T-helper 1 cell (primary cell): ENCODE results near the gene EMC9.
"Not testable (repeated sequence)": the region's sequence is repeated elsewhere in the genome, so short reads cannot be mapped to it uniquely, and the experiment has no call there.

ENCODE experiments used
- DNase-seq, 5 donors: peaks; one replicate each; pipeline ENCODE4 v3.0.0-alpha.2; 2012 to 2020

Gene EMC9

DNA sequence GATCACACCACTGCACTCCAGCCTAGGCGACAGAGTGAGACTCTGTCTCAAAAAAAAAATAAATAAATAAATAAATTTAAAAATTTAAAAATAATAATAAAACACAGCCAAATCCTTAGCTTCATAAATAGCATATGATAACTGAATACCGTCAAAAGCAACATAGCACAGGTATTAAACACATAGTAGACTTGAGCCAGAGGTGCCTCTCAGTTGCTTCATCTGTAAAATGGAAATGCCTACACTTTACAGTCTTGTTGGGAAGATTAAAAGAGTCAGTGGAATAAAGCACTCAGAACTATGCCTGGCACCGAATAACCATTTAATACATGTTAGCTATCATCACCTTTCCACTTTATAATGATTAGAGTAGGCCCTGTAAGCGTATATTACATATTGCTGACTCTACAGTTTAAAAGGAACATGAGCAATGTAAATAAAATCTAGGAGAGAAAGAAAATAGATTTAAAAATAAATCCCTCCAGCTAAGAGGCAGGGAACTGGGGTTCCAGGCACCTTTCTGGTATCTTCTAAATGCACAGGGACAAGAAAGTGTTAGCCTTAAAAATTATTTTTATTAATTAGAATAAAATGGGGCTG lies 34.6 kb downstream of the EMC9 start:
- DNase-seq = no peak

DNA sequence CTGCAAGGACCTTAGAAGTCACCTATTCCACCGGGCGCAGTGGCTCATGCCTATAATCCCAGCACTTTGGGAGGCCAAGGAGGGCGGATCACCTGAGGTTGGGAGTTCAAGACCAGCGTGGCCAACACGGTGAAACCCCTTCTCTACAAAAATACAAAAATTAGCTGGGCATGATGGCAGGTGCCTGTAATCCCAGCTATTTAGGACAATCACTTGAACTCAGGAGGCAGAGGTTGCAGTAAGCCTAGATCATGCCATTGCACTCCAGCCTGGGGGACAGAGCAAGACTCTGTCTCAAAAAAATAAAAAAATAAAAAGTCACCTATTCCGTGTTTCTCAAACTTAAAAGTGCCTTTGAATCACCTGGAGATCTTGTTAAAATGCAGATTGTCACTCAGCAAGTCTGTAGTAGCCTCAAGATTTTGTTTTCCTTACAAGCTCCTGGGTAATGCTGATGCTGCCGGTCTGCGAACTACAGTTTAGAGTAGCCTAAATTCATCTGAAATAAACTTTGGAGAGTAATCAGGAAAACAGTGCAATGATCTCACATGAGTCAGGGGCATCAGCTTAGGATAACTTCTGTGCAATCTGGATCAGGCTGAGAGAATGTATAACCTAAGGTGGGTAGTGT lies 35.7 kb downstream of the EMC9 start:
- not testable (repeated sequence) for DNase-seq

DNA sequence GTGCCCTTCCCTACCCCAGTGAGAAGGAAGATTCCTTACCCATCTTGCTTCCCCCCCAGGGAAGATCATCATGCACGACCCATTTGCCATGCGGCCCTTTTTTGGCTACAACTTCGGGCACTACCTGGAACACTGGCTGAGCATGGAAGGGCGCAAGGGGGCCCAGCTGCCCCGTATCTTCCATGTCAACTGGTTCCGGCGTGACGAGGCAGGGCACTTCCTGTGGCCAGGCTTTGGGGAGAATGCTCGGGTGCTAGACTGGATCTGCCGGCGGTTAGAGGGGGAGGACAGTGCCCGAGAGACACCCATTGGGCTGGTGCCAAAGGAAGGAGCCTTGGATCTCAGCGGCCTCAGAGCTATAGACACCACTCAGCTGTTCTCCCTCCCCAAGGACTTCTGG lies 37.9 kb downstream of the EMC9 start:
- no peak for DNase-seq

DNA sequence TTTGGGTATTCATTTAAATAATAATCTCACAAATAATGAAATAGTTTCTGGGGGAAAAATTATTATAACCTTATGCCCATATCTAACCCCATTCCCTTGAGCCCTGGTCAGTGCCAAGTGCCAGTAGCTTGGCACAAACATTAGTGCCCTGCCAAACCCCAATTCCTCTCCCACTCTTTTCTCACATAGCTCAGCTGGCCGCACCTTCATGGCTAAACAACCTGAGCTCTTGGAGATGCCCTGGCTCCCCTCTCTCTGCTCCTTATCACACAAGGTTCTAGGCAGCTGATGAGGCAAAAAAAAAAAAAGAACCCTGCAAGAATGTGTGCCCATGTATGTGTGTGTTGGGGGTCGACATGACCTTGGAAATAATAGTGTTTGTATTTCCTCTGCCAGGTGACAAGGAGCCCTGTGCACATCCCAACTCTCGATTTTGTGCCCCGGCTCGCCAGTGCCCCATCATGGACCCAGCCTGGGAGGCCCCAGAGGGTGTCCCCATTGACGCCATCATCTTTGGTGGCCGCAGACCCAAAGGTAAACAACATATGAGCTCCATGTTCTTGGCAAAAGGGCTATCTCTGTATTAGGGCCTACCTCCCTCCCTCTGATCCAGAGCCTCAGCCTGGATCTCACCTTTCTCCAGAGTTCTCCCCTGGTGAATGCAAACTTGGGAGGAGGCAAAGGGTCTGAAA lies 38.9 kb downstream of the EMC9 start:
- no peak for DNase-seq

DNA sequence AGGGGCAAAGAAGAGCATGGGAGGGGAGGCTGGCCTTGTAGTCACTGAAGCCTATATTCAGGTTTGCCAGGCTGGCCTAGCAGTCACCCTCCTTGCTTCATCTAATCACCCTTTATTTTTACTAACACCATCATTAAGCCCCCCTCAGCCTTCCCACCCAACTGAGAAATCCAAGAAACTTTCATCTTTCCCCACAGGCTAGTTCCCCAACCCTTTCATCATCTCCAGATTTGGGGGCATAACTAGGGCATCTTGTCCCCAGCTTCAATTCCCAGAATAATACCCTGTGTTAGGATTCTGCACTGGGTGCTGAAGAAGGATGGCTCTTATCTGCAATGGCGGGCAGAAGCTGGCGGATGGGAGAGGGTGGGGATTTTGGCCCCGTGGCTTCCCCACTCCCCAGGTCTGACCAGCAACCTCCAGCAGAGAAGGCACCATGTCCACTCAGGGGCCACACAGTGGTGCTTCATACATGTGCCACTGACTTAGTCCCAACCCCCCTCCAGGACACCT lies 40.4 kb downstream of the EMC9 start:
- DNase-seq = no peak

DNA sequence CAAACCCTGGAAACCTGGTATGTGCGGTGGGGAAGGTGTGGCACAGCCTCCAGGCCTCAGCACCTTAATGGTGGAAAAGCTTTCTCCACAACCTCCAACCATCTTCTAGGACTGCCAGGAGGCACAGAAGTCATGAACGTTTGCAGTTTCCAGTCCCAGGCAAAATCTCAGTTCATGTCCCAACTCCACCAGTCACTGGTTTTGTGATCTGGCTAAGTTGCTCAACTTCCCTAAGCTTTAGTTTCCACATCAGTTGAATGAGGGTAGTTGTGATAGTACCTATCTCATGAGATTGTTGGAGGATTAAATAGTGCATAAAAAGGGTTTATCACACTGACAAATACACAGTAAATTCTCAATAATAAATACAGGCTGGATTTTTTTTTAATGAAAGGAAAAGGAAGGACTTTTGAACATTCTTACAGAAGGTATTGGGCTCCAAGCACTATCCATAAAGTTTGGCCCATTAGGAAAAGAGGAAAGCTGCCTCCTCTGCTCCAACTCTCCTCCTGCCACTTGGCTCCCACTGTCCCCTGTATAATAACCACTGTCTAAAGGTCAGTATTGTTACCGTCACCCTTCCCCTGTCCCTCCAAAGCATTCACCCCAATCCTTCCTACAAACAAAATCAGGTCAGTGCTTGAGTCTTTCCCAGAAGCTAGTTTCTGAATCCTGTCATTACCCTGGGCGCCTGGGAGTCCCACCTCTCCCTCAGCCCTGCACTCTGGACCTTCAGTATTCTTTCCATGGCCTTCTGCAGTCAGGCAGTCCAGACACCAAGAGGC lies 41.0 kb downstream of the EMC9 start:
- DNase-seq = no peak

DNA sequence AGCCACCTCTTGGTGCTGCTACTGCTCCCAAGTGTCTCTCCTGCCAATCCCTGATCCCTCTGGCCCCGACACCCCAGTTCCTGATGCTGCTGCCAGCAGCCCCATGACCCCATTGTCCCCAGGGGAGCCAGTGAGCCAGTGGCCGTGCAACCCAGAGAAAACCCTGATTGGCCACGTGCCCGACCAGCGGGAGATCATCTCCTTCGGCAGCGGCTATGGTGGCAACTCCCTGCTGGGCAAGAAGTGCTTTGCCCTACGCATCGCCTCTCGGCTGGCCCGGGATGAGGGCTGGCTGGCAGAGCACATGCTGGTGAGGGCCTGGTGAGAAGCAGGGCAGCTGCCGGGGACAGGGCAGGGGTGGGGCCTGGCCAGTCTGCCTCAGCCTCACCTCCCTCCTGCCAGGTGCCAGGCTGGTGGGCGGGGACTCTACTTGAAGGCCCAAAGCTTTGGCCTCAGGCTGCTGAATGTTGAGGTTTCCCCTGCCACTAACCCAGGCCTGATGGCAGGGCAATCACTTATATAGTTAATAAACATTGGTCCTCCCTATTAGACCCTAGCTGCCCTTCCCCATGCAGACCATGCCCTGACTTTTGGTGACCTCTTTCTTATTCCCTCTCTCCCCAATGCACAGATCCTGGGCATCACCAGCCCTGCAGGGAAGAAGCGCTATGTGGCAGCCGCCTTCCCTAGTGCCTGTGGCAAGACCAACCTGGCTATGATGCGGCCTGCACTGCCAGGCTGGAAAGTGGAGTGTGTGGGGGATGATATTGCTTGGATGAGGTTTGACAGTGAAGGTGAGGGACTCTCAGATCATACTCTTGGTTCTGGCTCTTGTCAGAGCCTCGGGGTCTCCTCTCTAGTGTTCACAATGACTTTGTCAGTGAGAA lies 42.2 kb downstream of the EMC9 start:
- DNase-seq = no peak

DNA sequence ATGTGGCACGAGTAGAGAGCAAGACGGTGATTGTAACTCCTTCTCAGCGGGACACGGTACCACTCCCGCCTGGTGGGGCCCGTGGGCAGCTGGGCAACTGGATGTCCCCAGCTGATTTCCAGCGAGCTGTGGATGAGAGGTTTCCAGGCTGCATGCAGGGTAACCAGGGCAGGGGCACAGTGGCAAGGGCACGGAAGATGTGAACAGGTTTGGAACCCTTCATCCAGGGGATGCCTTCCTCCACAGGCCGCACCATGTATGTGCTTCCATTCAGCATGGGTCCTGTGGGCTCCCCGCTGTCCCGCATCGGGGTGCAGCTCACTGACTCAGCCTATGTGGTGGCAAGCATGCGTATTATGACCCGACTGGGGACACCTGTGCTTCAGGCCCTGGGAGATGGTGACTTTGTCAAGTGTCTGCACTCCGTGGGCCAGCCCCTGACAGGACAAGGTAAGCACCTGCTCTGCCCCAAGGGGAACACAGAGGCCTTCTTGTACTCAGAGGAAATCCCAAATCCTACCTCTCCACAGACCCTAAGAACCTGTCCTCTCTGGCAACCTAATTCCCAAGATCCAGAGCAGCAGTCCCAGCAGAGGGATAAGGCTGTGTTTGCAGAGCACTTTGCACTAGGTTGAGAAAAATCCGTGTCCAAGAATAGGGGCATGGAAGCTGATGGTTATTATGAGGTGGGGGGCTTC lies 43.0 kb downstream of the EMC9 start:
- no peak for DNase-seq

DNA sequence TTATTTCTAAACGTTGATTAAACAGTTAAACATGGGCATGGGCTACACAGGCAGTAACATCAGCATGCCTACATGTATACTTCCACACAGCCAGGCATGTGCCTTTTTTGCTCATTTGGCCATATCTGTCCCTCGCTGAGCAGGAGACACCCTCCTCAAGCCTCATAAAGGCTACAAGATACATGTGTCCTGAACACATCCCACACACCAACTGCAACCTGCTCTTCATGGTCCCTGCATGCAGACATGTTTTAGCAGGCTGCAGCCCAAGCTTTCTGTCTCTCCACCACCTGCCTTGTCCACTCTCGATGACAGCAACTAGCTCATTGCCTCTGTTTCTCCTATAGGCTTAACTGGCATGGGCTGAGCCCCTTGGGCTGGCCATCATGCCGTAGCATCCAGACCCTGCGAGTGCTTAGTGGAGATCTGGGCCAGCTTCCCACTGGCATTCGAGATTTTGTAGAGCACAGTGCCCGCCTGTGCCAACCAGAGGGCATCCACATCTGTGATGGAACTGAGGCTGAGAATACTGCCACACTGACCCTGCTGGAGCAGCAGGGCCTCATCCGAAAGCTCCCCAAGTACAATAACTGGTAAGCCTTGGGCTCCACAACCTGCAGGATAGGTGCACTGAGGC lies 44.7 kb downstream of the EMC9 start:
- DNase-seq = no peak

DNA sequence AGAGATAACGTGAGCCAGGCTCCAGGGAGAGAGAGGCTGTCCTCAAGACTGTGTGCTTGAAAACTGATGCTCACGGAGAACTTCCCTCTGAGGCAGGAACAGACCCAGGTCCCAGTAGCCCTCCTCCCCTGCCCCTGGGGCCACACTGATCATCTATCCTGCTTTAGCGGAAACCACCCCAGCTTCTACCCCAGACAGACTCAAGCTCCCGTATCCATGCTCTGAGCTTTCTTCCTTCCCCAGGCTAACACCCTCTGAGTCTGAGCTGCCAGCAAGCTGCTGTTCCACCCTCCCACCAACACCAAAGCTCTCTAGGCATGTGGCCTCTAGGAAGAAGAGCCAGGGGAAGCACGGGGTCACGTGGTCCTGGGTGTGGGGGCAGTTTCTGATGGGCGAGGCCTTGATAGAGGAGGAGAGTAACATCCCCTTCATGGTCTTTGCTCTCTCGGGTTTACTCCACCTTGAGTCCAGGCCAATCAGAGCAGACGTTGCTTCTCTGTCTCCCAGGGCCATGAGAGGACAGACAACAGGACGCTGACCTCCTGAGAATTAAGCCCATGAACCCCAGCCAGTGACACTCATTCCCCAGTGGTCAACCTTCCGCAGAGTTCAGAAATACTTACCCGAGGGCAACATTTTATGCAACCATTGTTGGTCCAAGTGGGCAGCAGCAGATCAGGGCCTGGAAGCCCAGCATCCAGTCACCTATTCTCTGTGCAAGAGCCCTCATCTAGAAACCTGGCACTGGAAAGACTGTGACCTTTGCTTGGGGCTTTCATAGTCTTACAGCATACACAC lies 45.9 kb downstream of the EMC9 start:
- DNase-seq = peak in 1 of 5 donors; percentile 57

DNA sequence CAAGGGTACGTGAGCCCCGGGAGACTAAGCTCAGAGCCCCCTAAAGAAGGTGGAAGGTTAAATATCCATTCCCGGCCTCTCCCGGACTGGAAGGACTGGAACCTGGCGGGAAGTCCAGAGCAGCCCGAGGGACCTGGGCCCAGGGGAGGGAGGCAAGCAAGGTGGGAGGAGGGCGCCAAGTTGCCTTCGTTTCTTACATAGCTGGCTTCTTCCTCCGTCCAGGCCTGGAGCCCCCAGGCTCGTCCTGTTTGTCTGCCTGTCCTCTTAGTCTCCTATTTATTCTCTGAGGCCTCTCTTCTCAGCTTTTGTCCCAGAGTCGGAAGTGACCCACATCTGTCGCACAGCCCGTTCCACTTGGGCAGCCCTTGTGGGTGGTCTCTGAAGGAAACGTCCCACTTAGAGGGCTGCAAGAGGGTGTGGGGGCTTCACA lies 46.5 kb downstream of the EMC9 start:
- DNase-seq = no peak

DNA sequence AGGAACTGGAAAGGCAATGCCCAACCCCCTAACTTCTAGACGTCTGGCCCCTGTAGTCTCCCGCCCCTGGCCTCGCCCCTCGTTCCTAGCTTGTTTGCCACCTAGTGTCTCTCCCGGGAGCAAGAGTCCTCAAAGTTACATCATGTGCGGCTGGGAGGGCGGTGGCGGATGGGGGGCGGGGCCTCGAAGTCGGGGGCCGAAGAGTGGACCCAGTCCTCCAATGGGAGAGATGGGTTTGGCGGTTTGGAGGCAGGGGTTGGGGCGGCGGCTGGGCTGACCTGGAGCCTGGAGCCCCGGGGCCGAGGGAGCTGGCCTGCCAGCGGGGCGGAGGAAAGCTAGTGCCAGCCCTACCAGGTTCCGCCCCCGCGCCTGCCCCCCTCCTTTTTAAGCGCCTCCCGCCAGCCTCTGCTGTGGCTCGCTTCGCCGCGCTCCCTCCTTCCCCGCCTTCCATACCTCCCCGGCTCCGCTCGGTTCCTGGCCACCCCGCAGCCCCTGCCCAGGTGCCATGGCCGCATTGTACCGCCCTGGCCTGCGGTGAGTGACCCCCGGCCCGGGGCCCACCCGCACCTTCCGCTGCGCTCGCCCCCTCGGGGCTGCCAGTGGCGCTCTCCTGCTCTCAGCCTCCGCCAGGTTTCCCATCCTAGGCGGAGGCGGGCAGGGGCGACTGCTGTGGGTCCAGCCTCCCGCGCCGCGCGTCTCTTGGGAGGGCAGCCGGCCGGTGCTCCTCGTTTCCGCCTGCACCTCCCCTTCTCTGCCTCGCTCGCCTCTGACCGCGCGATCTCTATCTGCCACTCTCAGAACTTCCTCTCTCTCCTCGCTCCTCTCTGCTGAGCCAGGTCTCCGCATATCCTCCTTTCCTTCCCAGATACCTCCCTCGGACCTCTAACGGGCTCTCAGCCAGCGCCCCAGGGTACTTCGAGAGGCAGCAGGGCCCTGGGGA lies 47.2 kb downstream of the EMC9 start, which contains the start of gene PCK2:
Gene PCK2, plus strand, starts transcription at position 411 of the 940 bp plus-strand sequence. Its CDS starts 95 bp downstream, at position 506.
- DNase-seq = peak; percentile 58 to 98 (median 64)

DNA sequence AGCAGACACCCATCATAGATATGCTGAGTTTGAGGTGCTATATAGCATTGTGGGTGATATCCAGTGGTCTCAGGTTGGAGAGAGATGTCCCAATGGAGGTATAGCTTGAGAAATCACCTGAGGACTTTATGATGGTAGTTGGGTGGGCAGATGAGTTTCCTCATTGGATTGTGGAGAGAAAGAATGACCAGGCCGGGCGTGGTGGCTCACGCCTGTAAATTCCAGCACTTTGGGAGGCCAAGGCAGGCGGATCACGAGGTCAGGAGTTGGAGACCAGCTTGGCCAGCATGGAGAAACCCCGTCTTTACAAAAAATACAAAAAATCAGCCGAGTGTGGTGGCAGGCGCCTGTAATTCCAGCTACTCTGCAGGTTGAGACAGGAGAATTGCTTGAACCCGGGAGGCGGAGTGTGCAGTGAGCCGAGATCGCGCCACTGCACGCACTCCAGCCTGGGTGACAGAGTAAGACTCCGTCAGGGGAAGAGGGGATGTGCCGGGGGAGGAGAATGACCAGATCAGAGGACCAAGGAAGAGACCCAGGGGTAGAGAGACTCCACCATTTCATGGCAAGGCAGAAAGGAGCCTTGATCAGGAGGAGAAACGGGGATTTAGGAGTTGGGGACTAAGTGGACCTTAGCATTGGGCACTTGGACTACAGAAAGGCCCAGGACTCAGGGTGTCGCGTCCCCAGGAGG lies 48.0 kb downstream of the EMC9 start:
- DNase-seq = no peak

DNA sequence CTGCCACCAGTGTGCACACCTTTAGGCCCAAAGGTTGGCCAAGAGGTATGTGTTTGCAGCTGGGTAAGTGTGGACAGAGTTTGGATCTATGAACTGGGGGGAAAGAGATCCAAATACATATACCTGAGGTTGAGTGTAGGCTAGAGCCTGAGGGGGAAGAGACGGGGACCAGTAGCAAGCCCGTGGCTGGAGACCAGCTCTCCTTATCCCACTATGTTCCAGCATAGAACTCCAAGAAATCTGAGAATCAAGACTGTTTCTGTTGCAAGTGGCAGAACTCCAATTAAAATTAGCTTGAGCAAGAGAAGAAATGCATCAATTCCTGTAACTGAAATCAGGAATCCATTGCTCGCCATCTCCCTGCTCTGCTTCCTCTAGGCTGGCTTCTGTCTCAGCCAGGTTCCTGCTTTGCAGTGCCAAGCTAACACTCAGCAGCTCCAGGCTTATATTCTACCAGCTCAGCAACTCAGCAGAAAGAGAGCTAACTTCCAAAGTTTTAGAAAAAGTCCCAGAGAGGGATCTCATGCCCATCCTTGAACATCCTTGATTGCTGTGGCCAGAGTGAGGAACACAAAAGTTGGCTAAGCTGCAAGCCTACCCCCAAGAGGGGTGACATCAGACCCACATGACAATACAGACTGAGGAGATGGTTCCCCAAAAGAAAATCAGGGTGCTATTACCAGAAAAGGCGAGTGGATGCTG lies 48.7 kb downstream of the EMC9 start:
- no peak for DNase-seq

DNA sequence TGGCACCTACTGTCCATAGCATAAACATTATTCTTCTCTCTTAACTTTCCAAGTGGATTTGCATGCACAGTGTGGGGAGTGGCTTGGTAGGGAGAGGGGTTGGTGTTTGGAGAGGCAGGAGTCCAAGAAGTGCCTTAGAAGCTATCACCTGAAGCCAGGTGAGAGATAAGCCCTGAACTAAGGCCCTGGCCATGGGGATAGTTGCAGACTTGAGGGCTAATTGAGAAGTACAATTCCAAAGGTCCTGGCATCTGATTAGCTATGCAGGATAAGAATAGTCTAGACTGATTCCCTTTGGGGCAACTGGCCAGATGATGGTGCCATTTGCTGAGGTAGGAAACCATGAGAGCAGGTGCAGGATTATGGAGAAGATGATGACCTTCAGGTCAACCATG lies 49.3 kb downstream of the EMC9 start:
- DNase-seq = no peak

DNA sequence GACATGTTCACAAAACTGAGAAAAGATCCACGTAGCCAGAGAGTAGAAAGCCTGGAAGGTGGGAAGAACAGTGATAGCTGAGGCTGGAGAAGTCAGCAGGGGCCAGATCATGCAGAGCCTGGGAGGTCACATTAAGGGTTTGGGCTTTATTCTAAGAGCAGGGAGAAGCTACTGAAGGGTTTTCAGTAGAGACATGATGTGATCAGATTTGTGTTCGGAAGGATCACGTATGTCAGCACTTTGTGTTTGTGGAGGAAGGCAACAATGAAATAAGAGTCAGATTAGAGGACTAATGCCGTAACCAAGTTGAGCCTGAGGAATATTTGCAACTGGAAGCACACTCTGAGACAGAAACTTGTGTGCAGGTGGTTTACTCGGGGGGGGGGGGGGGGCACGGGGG lies 51.5 kb downstream of the EMC9 start:
- no peak for DNase-seq
